ENCODE data around the gene SEMA4G.
A peak's percentile ranks its signal among the peaks of the same experiment; 100 is the strongest.

Gene SEMA4G

DNA sequence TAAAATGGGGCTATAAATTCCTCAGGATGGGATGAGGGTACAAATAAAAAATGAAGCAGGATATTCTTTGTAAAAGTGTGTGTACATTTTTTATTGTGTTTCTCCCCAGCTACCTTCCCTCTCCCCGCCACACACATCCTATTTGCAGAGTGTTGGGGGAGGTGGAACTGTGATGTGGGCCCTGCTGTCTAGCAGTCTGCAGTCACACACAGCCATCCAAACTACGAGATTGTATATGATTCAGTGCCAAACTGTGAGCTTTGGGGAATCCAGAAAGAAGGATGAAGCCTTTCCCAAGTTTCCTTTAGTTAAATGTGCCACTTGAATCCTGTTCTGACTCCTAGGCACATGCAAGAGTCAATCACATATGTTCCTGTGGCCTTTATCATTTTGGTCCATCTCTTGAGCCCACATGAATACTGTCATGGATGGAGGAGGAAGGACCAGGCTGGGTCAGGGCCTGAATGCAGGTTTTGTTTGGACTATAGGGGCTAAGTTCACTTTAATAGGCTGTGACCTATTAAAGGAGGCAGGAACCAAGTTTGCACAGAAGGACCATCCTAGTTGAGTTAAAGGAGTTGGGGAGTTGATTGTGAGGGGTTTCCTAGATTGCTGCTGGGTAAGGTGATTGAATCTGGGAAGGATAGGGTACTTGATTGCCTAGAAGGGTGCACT lies 1.1 kb upstream of the SEMA4G start:
- no peaks in the 10 kb centered on the region for H3K9me3 Mint-ChIP-seq
- H3K27ac Mint-ChIP-seq, result no peak overlapping the region
- peak overlapping the region; percentile 79 for H3K4me3 Mint-ChIP-seq
- peaks cover 7% of the 10 kb centered on the region for H3K36me3 Mint-ChIP-seq (ENCODE audit: low read depth)
- H3K27me3 Mint-ChIP-seq (ENCODE audit: low read depth, poor library complexity), result peaks cover 5% of the 10 kb centered on the region
- no peak for DNase-seq
- TF ChIP-seq, protein P1, sequence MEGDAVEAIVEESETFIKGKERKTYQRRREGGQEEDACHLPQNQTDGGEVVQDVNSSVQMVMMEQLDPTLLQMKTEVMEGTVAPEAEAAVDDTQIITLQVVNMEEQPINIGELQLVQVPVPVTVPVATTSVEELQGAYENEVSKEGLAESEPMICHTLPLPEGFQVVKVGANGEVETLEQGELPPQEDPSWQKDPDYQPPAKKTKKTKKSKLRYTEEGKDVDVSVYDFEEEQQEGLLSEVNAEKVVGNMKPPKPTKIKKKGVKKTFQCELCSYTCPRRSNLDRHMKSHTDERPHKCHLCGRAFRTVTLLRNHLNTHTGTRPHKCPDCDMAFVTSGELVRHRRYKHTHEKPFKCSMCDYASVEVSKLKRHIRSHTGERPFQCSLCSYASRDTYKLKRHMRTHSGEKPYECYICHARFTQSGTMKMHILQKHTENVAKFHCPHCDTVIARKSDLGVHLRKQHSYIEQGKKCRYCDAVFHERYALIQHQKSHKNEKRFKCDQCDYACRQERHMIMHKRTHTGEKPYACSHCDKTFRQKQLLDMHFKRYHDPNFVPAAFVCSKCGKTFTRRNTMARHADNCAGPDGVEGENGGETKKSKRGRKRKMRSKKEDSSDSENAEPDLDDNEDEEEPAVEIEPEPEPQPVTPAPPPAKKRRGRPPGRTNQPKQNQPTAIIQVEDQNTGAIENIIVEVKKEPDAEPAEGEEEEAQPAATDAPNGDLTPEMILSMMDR (IDR thresholded peaks at IDR 0.05), result no peak
- peaks cover 63% of the 10 kb centered on the region for H3K4me1 Mint-ChIP-seq

DNA sequence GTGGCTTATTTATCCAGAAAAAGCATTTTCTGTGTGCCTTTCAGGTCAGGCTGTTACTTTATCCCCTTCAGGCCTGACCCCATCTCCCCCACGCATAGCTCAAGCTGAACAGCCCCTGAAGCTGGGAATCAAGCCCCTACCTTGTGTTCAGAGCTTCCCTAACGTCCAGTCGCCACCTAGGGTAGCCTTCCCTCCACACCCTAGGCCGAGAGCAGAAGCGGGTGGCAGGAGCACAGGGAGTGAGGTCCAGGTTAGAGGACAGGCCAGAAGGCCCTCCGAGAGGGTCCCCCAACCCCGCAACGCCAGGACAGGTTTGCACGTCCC lies 479 bp upstream of the SEMA4G start:
- peaks cover 7% of the 10 kb centered on the region for H3K36me3 Mint-ChIP-seq (ENCODE audit: low read depth)
- TF ChIP-seq, protein P1 (IDR thresholded peaks at IDR 0.05), result no peak
- H3K4me3 Mint-ChIP-seq, result peak overlapping the region; percentile 79
- H3K4me1 Mint-ChIP-seq, result peaks cover 66% of the 10 kb centered on the region
- DNase-seq, result no peak
- H3K27me3 Mint-ChIP-seq (ENCODE audit: low read depth, poor library complexity), result peaks cover 5% of the 10 kb centered on the region
- no peaks in the 10 kb centered on the region for H3K9me3 Mint-ChIP-seq
- no peak overlapping the region for H3K27ac Mint-ChIP-seq

DNA sequence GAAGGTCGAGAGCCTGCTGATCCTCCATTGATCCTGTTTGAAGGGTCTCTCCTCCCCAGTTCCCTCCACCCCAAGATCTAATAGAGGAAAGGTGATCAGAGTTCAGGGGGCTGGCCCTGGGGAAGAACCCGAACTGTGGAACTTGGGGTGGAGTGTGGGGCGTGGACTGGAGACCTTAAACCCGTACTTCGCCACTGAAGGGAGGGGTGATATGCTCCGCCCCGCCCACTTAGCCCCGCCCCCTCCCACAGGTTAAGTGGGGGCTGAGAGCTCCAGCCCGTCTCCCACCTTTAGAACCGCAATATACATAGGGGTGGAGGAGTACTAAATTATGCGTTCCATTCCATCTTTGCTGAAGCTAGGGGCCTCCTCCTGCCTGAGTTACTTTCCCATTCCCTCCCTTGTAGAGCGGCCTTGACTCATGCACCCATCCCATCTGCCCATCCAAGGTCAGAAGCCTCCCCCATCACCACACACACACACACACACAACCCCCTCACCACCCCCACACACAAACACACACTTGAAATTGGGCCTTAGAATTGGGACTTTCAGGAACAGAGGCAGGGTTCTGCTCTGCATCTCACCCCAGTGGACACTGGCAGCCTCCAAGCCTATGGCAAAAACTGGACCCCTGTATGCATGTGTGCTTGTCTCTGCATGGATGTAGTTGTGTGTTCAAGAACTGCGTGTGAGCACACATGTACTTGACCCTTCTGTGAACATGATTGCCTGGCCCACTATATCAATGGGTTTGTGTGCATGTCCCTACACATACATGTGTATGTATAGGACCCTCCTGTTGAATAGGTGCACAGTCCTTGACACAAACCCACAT lies 991 bp downstream of the SEMA4G start:
- Mint-ChIP-seq H3K9me3 (no peaks in the 10 kb centered on the region), H3K27ac (no peak overlapping the region), H3K27me3 (ENCODE audit: low read depth, poor library complexity) (peaks cover 5% of the 10 kb centered on the region), H3K4me1 (peaks cover 66% of the 10 kb centered on the region), H3K4me3 (peak overlapping the region; percentile 79), H3K36me3 (ENCODE audit: low read depth) (peaks cover 6% of the 10 kb centered on the region)
- DNase-seq, result peak; percentile 46
- TF ChIP-seq, protein P1 (IDR thresholded peaks at IDR 0.05), result no peak

DNA sequence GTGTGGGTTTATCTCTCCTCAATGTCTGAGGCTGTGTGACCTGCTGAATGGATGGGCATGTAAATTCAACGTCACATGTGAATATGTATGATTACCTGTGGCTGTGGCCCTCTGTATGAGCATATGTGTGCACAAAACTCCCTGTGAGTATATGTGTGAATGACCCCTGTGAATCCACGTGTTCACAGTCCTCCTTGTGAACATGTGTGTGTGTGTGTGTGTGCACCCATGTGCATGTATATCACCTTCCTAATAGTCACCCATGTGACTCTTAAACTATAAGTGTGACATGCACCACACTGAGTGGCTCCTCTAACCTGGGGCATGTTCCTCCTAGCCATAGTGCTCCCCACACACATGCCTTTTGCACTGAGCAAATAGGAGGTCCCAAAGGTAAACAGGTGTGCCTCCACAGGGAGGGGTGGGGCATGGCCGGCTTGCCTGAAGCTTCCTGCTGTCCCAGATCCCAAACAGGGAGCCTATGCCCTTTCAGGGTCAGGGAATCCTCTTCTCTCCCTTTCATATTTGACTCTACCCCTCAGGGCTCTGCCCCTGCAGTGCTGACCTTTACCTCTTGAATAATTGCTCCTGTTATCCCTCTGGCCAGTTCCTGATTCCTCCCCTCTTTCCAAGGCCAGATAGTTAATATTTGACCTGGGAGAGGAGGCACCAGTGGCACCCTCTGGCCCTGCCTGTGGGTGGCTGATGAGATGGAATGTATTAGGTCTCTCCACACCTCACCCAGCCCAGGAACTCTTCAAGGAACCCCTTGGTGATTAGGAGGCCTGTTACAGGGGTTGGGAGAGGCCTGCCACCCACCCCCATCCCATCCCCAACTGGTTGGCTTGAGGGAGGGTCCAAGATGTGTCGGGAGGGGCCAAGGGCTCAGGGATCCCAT lies 1.9 kb downstream of the SEMA4G start:
- H3K9me3 Mint-ChIP-seq, result no peaks in the 10 kb centered on the region
- H3K27ac Mint-ChIP-seq, result no peak overlapping the region
- peaks cover 66% of the 10 kb centered on the region for H3K4me1 Mint-ChIP-seq
- peaks cover 5% of the 10 kb centered on the region for H3K27me3 Mint-ChIP-seq (ENCODE audit: low read depth, poor library complexity)
- H3K36me3 Mint-ChIP-seq (ENCODE audit: low read depth), result no peaks in the 10 kb centered on the region
- TF ChIP-seq, protein P1 (IDR thresholded peaks at IDR 0.05), result no peak
- H3K4me3 Mint-ChIP-seq, result peak overlapping the region; percentile 79
- no peak for DNase-seq

DNA sequence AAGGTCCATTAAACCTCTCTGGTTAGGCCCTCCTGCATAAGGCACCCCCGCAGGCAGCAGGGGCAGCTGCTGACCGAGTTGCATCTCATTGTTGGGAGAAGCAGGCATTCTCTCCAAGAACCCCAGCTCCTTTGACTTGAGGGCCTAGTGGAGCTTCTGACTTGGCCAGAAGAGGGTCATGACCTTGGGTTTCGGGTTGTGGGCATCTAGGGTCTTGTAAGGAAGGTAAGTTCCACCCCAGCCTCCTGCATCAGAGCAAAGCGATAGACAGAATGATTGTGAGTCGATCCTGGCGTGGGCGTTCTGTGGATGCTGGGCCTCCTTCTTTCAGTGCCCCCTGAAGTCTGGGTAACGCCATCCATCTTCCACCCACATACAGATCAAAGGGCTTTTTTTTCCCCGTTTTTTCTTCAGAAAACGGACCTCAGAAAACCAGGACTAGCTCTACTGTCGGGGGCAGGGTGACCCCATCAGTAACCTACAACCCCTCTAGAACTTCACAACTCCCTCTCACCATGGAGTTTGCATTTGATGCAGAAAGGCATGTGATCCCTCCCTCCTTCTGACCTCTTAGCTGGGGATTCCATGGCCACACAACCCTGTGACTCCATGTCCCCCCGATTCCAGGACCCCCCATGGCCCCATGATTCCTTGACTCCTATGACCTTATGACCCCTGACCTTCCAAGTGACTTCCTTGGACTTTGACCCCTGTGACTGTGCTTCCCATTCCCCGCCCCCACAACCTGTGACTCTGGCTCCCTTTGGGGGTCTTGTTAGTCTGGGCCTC lies 3.0 kb downstream of the SEMA4G start:
- Mint-ChIP-seq H3K36me3 (ENCODE audit: low read depth) (no peaks in the 10 kb centered on the region), H3K4me3 (peak overlapping the region; percentile 18), H3K9me3 (no peaks in the 10 kb centered on the region), H3K27ac (no peak overlapping the region), H3K4me1 (peaks cover 55% of the 10 kb centered on the region), H3K27me3 (ENCODE audit: low read depth, poor library complexity) (peaks cover 5% of the 10 kb centered on the region)
- DNase-seq, result no peak
- TF ChIP-seq, protein P1 (IDR thresholded peaks at IDR 0.05), result no peak
